Keratinocyte (primary cell): ENCODE measurements around the gene FGFR3.

ENCODE experiments used
- EZH2 ChIP-seq: IDR thresholded peaks from one replicate; pipeline ENCODE4 v1.6.1; 2012; ENCODE audit warnings: inconsistent platforms, mild to moderate bottlenecking, low read length, moderate library complexity
- TF ChIP-seq, protein P1 (sequence below), 3 experiments: IDR thresholded peaks in 1 of 3; conservative IDR thresholded peaks in 1 of 3; optimal IDR thresholded peaks in 1 of 3; 2 replicates in 2 of 3; 3 replicates in 1 of 3; pipeline versions ENCODE3 to v1.5.1; 2011; ENCODE audit warnings: low read length in 3 of 3, mild to moderate bottlenecking in 3 of 3, moderate library complexity in 2 of 3, control low read depth in 1 of 3, inconsistent platforms in 1 of 3; ENCODE audit not compliant: insufficient read depth in 2 of 3; ENCODE audit errors: extremely low read depth in 1 of 3

DNA sequence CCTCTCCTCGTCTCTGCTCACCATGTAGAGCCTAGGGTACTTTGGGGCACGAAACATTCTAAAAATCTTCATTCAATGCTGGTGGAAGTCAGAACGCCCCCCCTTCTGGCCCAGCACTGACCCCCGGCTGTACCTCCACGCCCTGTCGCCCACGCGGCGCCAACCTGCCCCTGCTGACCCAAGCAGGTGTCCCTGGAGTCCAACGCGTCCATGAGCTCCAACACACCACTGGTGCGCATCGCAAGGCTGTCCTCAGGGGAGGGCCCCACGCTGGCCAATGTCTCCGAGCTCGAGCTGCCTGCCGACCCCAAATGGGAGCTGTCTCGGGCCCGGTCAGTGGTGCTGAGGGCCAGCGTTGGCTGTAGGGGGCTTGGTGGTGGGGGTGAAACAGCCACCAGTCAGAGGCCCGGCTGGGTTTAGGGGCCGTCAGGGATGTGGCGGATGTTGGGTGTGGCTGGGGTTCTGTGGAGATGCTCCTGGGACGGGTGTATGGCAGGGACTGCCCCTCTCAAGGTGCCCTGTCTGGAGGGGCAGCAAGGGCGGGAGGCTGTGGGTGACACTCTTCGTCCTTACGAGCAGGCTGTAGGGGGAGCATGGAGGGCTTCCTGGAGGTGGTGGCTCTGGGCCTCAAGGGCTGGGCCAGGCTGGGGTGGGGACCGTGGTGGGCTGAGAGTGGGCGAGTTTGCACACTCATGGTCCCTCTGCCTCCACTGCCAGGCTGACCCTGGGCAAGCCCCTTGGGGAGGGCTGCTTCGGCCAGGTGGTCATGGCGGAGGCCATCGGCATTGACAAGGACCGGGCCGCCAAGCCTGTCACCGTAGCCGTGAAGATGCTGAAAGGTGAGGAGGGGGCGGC, 11.8 kb downstream of the FGFR3 start:
- TF ChIP-seq EZH2, result no peak
- TF ChIP-seq, protein P1, sequence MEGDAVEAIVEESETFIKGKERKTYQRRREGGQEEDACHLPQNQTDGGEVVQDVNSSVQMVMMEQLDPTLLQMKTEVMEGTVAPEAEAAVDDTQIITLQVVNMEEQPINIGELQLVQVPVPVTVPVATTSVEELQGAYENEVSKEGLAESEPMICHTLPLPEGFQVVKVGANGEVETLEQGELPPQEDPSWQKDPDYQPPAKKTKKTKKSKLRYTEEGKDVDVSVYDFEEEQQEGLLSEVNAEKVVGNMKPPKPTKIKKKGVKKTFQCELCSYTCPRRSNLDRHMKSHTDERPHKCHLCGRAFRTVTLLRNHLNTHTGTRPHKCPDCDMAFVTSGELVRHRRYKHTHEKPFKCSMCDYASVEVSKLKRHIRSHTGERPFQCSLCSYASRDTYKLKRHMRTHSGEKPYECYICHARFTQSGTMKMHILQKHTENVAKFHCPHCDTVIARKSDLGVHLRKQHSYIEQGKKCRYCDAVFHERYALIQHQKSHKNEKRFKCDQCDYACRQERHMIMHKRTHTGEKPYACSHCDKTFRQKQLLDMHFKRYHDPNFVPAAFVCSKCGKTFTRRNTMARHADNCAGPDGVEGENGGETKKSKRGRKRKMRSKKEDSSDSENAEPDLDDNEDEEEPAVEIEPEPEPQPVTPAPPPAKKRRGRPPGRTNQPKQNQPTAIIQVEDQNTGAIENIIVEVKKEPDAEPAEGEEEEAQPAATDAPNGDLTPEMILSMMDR (optimal IDR thresholded peaks at IDR 0.05 in 1 of 3, IDR thresholded peaks at IDR 0.05 in 1 of 3, conservative IDR thresholded peaks at IDR 0.05 in 1 of 3; ENCODE audit: extremely low read depth in 1 of 3, insufficient read depth in 2 of 3, low read length in 3 of 3), result no peak
